Urinary bladder (tissue), 4 donors: ENCODE data around the gene TCP10L. TPM values are rescaled to one million over a fixed set of nuclear protein-coding genes. Genes with fewer than 3 reads are reported as not detected.
"Not testable (repeated sequence)": the region's sequence is repeated elsewhere in the genome, so short reads cannot be mapped to it uniquely, and the experiment has no call there.

ENCODE experiments used
- DNase-seq: peaks from one replicate; pipeline ENCODE4 v3.0.0-alpha.2; 2015; ENCODE audit errors: extremely low spot score
- H3K27ac ChIP-seq: one replicate; pipeline ENCODE4 v1.5.1; 2013; ENCODE audit warnings: low read depth, mild to moderate bottlenecking, moderate library complexity
- H3K36me3 ChIP-seq: one replicate; pipeline ENCODE4 v1.6.1; 2013; ENCODE audit warnings: mild to moderate bottlenecking, moderate library complexity; ENCODE audit not compliant: insufficient read depth
- H3K4me1 ChIP-seq: one replicate; pipeline ENCODE4 v1.6.1; 2013; ENCODE audit warnings: mild to moderate bottlenecking, moderate library complexity; ENCODE audit not compliant: insufficient read depth
- H3K4me3 ChIP-seq: one replicate; pipeline ENCODE4 v1.5.1; 2013; ENCODE audit warnings: low read depth, low read length
- WGBS: extraction: QIAGEN DNeasy Blood & Tissue Kit; methylation state at CpG from one replicate; pipeline ENCODE4 v1.1.7; 2013; 5-methylcytosine and 5-hydroxymethylcytosine counted together
- polyA plus RNA-seq: library from polyadenylated mRNA; stranded (reverse); fragments of 200-250 nt; gene quantifications from one replicate; pipeline ENCODE4 v1.2.3, GENCODE V29; 2013
- total RNA-seq: library from RNA; depleted of rRNA; stranded (reverse); fragments of >200 nt; gene quantifications from one replicate; pipeline ENCODE4 v1.2.3, GENCODE V29; 2014
- donor health status: healthy with polysubstance abuse.
- donor health status: healthy.

The TCP10L gene
- total and polyA plus RNA-seq, 2 donors = 0.53 to 0.76 TPM

GRCh38 chr21:32559006-32559610 is 26.2 kb downstream of the TCP10L start:
- no peak for DNase-seq
- H3K36me3 ChIP-seq = no peaks in the 10 kb centered on the region
- H3K27ac ChIP-seq = no peak overlapping the region
- no peak overlapping the region for H3K4me3 ChIP-seq
- 84% methylated on average over 6 of the region's 6 CpGs for WGBS
- H3K4me1 ChIP-seq = no peaks in the 10 kb centered on the region

- no peak overlapping the region for H3K4me3 ChIP-seq
- DNase-seq = no peak
- no peaks in the 10 kb centered on the region for H3K4me1 ChIP-seq
- no peaks in the 10 kb centered on the region for H3K36me3 ChIP-seq
- H3K27ac ChIP-seq = no peak overlapping the region
- WGBS = 55% methylated on average over 3 of the region's 3 CpGs
Observed at GRCh38 chr21:32558106-32558505, 27.2 kb downstream of the TCP10L start.

- no peak for DNase-seq
- Histone ChIP-seq H3K36me3 (no peaks in the 10 kb centered on the region), H3K4me3 (no peak overlapping the region), H3K27ac (no peak overlapping the region), H3K4me1 (no peaks in the 10 kb centered on the region)
- 94% methylated on average over 4 of the region's 4 CpGs for WGBS
Observed at GRCh38 chr21:32554832-32555638, 30.3 kb downstream of the TCP10L start.

GRCh38 chr21:32549886-32550285 is 35.4 kb downstream of the TCP10L start:
- Histone ChIP-seq H3K4me1 (no peaks in the 10 kb centered on the region), H3K36me3 (no peaks in the 10 kb centered on the region), H3K27ac (no peak overlapping the region), H3K4me3 (no peak overlapping the region)
- DNase-seq = no peak
- WGBS = 80% methylated on average over 3 of the region's 3 CpGs

GRCh38 chr21:32549440-32549839 is 35.9 kb downstream of the TCP10L start:
- Histone ChIP-seq H3K36me3 (no peaks in the 10 kb centered on the region), H3K4me3 (no peak overlapping the region), H3K4me1 (no peaks in the 10 kb centered on the region), H3K27ac (no peak overlapping the region)
- WGBS = 59% methylated on average over 1 of the region's 1 CpG
- no peak for DNase-seq

- Histone ChIP-seq H3K4me3 (no peak overlapping the region), H3K36me3 (no peaks in the 10 kb centered on the region), H3K27ac (no peak overlapping the region), H3K4me1 (no peaks in the 10 kb centered on the region)
- DNase-seq = no peak
- 75% methylated on average over 8 of the region's 8 CpGs for whole genome bisulfite sequencing
Observed at GRCh38 chr21:32548978-32549377, 36.3 kb downstream of the TCP10L start.

GRCh38 chr21:32547018-32547417 is 38.3 kb downstream of the TCP10L start:
- no peaks in the 10 kb centered on the region for H3K36me3 ChIP-seq
- WGBS = 92% methylated on average over 4 of the region's 4 CpGs
- DNase-seq = no peak

GRCh38 chr21:32545948-32546441 is 39.3 kb downstream of the TCP10L start:
- no peak for DNase-seq
- no peaks in the 10 kb centered on the region for H3K4me1 ChIP-seq
- no peak overlapping the region for H3K27ac ChIP-seq
- no peaks in the 10 kb centered on the region for H3K36me3 ChIP-seq
- whole genome bisulfite sequencing = 80% methylated on average over 6 of the region's 6 CpGs
- H3K4me3 ChIP-seq = no peak overlapping the region

More at GRCh38 chr21:32547018-32547417, 38.3 kb downstream of the TCP10L start:
- Histone ChIP-seq H3K4me1 (no peaks in the 10 kb centered on the region), H3K27ac (no peak overlapping the region), H3K4me3 (no peak overlapping the region)

GRCh38 chr21:32544697-32545096 is 40.6 kb downstream of the TCP10L start:
- no peaks in the 10 kb centered on the region for H3K4me1 ChIP-seq
- H3K4me3 ChIP-seq = no peak overlapping the region
- H3K27ac ChIP-seq = no peak overlapping the region
- no peak for DNase-seq
- WGBS = 90% methylated on average over 4 of the region's 4 CpGs
- H3K36me3 ChIP-seq = no peaks in the 10 kb centered on the region

- no peaks in the 10 kb centered on the region for H3K36me3 ChIP-seq
- no peak overlapping the region for H3K4me3 ChIP-seq
- no peak overlapping the region for H3K27ac ChIP-seq
- H3K4me1 ChIP-seq = no peaks in the 10 kb centered on the region
- WGBS = 67% methylated on average over 3 of the region's 3 CpGs
- no peak for DNase-seq
Observed at GRCh38 chr21:32543975-32544374, 41.3 kb downstream of the TCP10L start.

- 93% methylated on average over 2 of the region's 2 CpGs for WGBS
- not testable (repeated sequence) for H3K4me1 ChIP-seq, H3K4me3 ChIP-seq, DNase-seq, H3K27ac ChIP-seq, H3K36me3 ChIP-seq
Observed at GRCh38 chr21:32543056-32543455, 42.3 kb downstream of the TCP10L start.

GRCh38 chr21:32539378-32539777 is 45.9 kb downstream of the TCP10L start:
- no peak overlapping the region for H3K27ac ChIP-seq
- 86% methylated on average over 6 of the region's 6 CpGs for WGBS
- no peaks in the 10 kb centered on the region for H3K4me1 ChIP-seq
- DNase-seq = no peak
- no peak overlapping the region for H3K4me3 ChIP-seq
- H3K36me3 ChIP-seq = no peaks in the 10 kb centered on the region

GRCh38 chr21:32538147-32538792 is 47.1 kb downstream of the TCP10L start:
- Histone ChIP-seq H3K4me1 (no peaks in the 10 kb centered on the region), H3K4me3 (no peak overlapping the region), H3K27ac (no peak overlapping the region), H3K36me3 (no peaks in the 10 kb centered on the region)
- WGBS = 83% methylated on average over 11 of the region's 11 CpGs
- DNase-seq = no peak

GRCh38 chr21:32537569-32537881 is 47.8 kb downstream of the TCP10L start:
- no peaks in the 10 kb centered on the region for H3K36me3 ChIP-seq
- 94% methylated on average over 3 of the region's 3 CpGs for WGBS
- H3K4me1 ChIP-seq = no peaks in the 10 kb centered on the region
- H3K4me3 ChIP-seq = no peak overlapping the region
- H3K27ac ChIP-seq = no peak overlapping the region
- no peak for DNase-seq
